ENCODE data around the gene DCP1A. TPM values are rescaled to one million over a fixed set of nuclear protein-coding genes. Genes with fewer than 3 reads are reported as not detected.

The DCP1A gene
- total and polyA plus RNA-seq, 9 of the 15 experiments (the other 6 are each of a cell fraction or from before 2014, with no cell fraction given): 6.6 to 33.7 (median 13.3) TPM

DNA sequence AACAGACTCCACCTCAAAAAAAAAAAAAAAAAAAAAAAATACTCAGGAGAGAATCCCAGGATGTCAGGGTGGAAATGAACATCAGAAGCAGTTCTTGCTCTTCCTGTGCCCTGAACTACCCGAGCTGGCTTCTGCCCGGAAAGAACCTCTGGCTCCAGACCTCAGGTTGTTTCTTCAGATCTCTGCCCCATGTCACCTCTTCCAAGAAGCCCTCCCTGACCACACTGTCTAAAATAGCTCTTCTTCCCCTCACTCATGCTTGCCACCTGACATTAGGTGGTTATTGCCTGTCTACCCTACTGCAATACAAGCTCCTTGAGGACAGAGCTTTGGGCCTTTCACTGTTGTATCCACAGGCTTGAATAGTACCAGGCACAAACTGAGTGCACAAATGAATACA lies 99.7 kb downstream of the DCP1A start:
- intact Hi-C loops (cut with micrococcal nuclease): no loop called here
- DNase-seq (ENCODE audit: extremely low read depth in 1 of 4, low spot score in 3 of 4): no peak
- Histone ChIP-seq H3K27me3 (ENCODE audit: control insufficient read depth in 2 of 2, insufficient read depth in 2 of 2, low read length in 2 of 2) (no peaks in the 10 kb centered on the region), H3K36me3 (ENCODE audit: control insufficient read depth, insufficient read depth, low read length) (peaks cover 57% of the 10 kb centered on the region; the same call in 2 of the 3 replicates), H3K9me3 (replicated peaks; ENCODE audit: control insufficient read depth, insufficient read depth, low read depth, low read length) (no peaks in the 10 kb centered on the region), H4K20me1 (replicated peaks; ENCODE audit: control insufficient read depth, insufficient read depth, low read length) (peaks cover 48% of the 10 kb centered on the region), H3K4me1 (replicated peaks in 1 of 2; ENCODE audit: control insufficient read depth in 2 of 2, insufficient read depth in 2 of 2, low read length in 2 of 2) (peaks cover 27 to 41% of the 10 kb centered on the region in 2 experiments; a peak in 4 of 5 replicates), H2AFZ (ENCODE audit: low read depth, low read length) (no peak overlapping the region), H3K27ac (ENCODE audit: extremely low read depth, low read depth, low read length) (no peak overlapping the region), H3K4me3 (no peak overlapping the region), H3K4me2 (ENCODE audit: insufficient read depth, low read length) (no peak overlapping the region), H3K9me1 (ENCODE audit: control insufficient read depth, insufficient read depth, low read length) (no peaks in the 10 kb centered on the region), H3K79me2 (ENCODE audit: control insufficient read depth, insufficient read depth, low read length) (peaks cover 98% of the 10 kb centered on the region), H3K9ac (ENCODE audit: insufficient read depth in 1 of 2, low read depth in 2 of 2, low read length in 2 of 2) (no peak overlapping the region)
- WGBS (ENCODE audit: insufficient coverage, low coverage, missing lambda C conversion rate): 79% methylated on average over 2 of the region's 2 CpGs
- no peak for ATAC-seq
- POLR2A ChIA-PET: interaction anchor here (1.1 kb wide), 1 partner anchor 30 kb away, joined by 4 read pairs; no protein-coding TSS in a partner anchor
- CTCF ChIA-PET (ENCODE audit: low intra/inter-chr PET ratio): no interaction called here
- BruUV-seq (replicated peaks): no TSS peak
- in situ Hi-C loops (cut with MboI): no loop called here
- FAIRE-seq: no peak
- TF ChIP-seq YY1 (IDR thresholded peaks at IDR 0.05; ENCODE audit: borderline replicate concordance in 1 of 3, control insufficient read depth in 1 of 3, extremely low read depth in 1 of 3, insufficient read depth in 3 of 3, insufficient read length in 1 of 3, insufficient replicate concordance in 2 of 3, low read depth in 1 of 3, low read length in 2 of 3) (no peak), HNRNPUL1 (IDR thresholded peaks at IDR 0.05; ENCODE audit: low read length) (no peak), ZNF589 (CRISPR knock-in tag; IDR thresholded peaks at IDR 0.05; ENCODE audit: low read depth) (no peak), ZNF668 (CRISPR knock-in tag; IDR thresholded peaks at IDR 0.05) (no peak), RUNX1 (IDR thresholded peaks at IDR 0.05; ENCODE audit: low read depth) (no peak), TCFL5 (CRISPR knock-in tag; conservative IDR thresholded peaks at IDR 0.05) (no peak), ZFP36 (IDR thresholded peaks at IDR 0.05; ENCODE audit: low read depth, low read length, partially characterized antibody) (peak; percentile 95), ATF4 (CRISPR knock-in tag; IDR thresholded peaks at IDR 0.05) (no peak), BCOR (IDR thresholded peaks at IDR 0.05) (0 out of 2 replicates have a peak, but pooled peaks have one; percentile 35), KLF10 (CRISPR knock-in tag; IDR thresholded peaks at IDR 0.05) (no peak), CEBPZ (IDR thresholded peaks at IDR 0.05; ENCODE audit: borderline replicate concordance, low read depth, low read length) (no peak), ZNF445 (CRISPR knock-in tag; IDR thresholded peaks at IDR 0.05; ENCODE audit: low read depth) (no peak), ZFP30 (CRISPR knock-in tag; IDR thresholded peaks at IDR 0.05; ENCODE audit: borderline replicate concordance) (no peak), RBM25 (IDR thresholded peaks at IDR 0.05; ENCODE audit: low read depth, low read length, severe bottlenecking) (peak; percentile 74), LEF1 (IDR thresholded peaks at IDR 0.05) (no peak)
- TF ChIP-seq, protein P1, sequence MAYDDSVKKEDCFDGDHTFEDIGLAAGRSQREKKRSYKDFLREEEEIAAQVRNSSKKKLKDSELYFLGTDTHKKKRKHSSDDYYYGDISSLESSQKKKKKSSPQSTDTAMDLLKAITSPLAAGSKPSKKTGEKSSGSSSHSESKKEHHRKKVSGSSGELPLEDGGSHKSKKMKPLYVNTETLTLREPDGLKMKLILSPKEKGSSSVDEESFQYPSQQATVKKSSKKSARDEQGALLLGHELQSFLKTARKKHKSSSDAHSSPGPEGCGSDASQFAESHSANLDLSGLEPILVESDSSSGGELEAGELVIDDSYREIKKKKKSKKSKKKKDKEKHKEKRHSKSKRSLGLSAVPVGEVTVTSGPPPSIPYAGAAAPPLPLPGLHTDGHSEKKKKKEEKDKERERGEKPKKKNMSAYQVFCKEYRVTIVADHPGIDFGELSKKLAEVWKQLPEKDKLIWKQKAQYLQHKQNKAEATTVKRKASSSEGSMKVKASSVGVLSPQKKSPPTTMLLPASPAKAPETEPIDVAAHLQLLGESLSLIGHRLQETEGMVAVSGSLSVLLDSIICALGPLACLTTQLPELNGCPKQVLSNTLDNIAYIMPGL (CRISPR knock-in tag; IDR thresholded peaks at IDR 0.05): no peak

Measured in K562 (cell line).